WTC11 (cell line): ENCODE measurements around the gene KLHL33.

Experiments
- CREB1 ChIP-seq: sonication (generic); formaldehyde crosslinking; IDR thresholded peaks from 2 replicates; pipeline ENCODE4 v1.8.0; 2023; ENCODE audit warnings: mild to moderate bottlenecking, missing genetic modification reagents
- ETV6 ChIP-seq: sonication (generic); formaldehyde crosslinking; IDR thresholded peaks from 2 replicates; pipeline ENCODE4 v1.8.1; 2022; ENCODE audit warnings: mild to moderate bottlenecking, missing genetic modification reagents
- GABPB1 ChIP-seq: sonication (generic); formaldehyde crosslinking; IDR thresholded peaks from 2 replicates; pipeline ENCODE4 v1.8.1; 2023; ENCODE audit warnings: mild to moderate bottlenecking, missing genetic modification reagents
- NFYB ChIP-seq: sonication (generic); formaldehyde crosslinking; conservative IDR thresholded peaks from 2 replicates; pipeline ENCODE4 v1.8.0; 2022; ENCODE audit warnings: low read depth, missing genetic modification reagents
- TF ChIP-seq, protein P1 (sequence below): sonication (generic); formaldehyde crosslinking; IDR thresholded peaks from 2 replicates; pipeline ENCODE4 v1.8.0; 2022; ENCODE audit warnings: mild to moderate bottlenecking, missing genetic modification reagents
- TF ChIP-seq, protein P2 (sequence below): sonication (generic); formaldehyde crosslinking; IDR thresholded peaks from 2 replicates; pipeline ENCODE4 v1.8.1; 2022; ENCODE audit warnings: low read depth, mild to moderate bottlenecking, moderate library complexity, missing genetic modification reagents, borderline replicate concordance
- TF ChIP-seq, protein P3 (sequence below): fragments of 250-450 bp; sonication (Bioruptor Pico); conservative IDR thresholded peaks from 2 replicates; pipeline ENCODE4 v1.9.0; 2021; ENCODE audit warnings: mild to moderate bottlenecking
- TF ChIP-seq, protein P4 (sequence below): fragments of 200-600 bp; IDR thresholded peaks from 2 replicates; pipeline ENCODE4 v1.8.0; 2022; ENCODE audit warnings: antibody characterized with exemption
- TF ChIP-seq, protein P5 (sequence below): sonication (generic); formaldehyde crosslinking; IDR thresholded peaks from 2 replicates; pipeline ENCODE4 v1.8.1; 2023; ENCODE audit warnings: mild to moderate bottlenecking, missing genetic modification reagents, moderate library complexity

DNA sequence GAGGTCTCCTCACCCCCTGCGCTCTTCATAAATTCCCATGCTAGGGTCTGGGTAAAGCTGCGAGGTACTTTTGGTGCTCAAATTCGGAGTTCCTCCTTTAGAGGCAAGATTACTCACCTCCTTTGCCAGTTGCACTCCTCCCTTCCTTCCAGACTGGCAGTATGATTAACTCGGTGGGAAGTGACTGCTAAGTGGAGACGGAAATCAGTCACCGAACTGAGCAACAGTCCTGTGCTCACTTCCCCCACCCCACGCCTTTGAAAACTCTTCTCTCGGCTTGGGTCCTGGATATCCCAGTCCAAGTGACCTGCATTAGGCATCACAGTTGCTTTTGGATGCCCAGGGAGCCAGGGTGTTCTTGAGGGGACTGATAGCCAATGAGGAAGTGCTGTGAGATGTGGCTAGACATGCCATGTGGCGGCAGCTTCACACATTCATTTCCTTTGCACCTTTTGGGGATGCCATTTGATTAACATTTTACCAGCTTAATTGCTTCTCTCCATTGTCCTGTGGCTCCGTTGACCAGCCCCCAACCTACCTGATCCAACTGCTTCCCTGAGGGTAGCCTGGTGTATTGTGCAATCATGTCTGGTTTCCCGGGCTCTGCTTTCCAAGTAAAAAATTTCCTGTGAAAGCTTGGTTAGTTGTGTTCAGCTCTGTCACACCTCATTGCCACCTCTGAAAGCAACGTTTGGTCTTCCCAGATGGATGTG is 34.1 kb upstream of the KLHL33 start:
- TF ChIP-seq, protein P1, sequence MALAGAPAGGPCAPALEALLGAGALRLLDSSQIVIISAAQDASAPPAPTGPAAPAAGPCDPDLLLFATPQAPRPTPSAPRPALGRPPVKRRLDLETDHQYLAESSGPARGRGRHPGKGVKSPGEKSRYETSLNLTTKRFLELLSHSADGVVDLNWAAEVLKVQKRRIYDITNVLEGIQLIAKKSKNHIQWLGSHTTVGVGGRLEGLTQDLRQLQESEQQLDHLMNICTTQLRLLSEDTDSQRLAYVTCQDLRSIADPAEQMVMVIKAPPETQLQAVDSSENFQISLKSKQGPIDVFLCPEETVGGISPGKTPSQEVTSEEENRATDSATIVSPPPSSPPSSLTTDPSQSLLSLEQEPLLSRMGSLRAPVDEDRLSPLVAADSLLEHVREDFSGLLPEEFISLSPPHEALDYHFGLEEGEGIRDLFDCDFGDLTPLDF (CRISPR knock-in tag), result no peak
- TF ChIP-seq CREB1 (CRISPR knock-in tag) (no peak), NFYB (CRISPR knock-in tag) (no peak), GABPB1 (CRISPR knock-in tag) (0 out of 2 replicates have a peak, but pooled peaks have one; percentile 23), ETV6 (CRISPR knock-in tag) (no peak)
- TF ChIP-seq, protein P2, sequence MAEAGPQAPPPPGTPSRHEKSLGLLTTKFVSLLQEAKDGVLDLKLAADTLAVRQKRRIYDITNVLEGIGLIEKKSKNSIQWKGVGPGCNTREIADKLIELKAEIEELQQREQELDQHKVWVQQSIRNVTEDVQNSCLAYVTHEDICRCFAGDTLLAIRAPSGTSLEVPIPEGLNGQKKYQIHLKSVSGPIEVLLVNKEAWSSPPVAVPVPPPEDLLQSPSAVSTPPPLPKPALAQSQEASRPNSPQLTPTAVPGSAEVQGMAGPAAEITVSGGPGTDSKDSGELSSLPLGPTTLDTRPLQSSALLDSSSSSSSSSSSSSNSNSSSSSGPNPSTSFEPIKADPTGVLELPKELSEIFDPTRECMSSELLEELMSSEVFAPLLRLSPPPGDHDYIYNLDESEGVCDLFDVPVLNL (CRISPR knock-in tag), result no peak
- TF ChIP-seq, protein P3, sequence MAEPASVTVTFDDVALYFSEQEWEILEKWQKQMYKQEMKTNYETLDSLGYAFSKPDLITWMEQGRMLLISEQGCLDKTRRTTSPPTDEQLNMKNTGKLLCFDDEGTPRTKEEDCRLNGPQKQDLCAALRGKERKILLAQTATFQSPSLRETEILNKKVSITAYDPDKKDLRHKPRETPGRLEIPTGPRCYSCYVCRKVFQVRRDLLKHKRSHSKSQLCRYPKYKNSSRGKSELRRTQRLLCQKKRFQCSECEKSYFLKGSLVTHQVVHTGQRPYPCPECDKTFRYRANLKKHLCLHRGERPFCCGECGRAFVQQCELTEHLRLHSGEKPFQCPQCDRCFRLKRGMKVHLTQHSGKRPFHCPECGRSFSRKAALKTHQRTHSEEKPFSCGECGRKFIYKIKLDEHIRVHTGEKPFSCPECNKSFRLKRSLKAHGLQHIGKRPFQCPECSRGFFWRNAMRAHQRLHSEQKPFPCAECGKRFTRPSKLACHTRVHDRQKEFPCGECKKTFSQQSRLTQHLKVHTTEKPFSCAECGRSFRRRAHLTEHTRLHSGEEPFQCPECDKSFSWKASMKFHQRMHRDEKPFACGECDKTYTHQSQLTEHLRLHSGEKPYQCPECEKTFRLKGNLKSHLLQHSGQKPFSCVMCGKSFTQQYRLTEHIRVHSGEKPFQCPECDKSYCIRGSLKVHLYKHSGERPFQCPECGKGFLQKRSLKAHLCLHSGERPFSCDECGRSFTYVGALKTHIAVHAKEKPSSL (CRISPR knock-in tag), result no peak
- TF ChIP-seq, protein P4, sequence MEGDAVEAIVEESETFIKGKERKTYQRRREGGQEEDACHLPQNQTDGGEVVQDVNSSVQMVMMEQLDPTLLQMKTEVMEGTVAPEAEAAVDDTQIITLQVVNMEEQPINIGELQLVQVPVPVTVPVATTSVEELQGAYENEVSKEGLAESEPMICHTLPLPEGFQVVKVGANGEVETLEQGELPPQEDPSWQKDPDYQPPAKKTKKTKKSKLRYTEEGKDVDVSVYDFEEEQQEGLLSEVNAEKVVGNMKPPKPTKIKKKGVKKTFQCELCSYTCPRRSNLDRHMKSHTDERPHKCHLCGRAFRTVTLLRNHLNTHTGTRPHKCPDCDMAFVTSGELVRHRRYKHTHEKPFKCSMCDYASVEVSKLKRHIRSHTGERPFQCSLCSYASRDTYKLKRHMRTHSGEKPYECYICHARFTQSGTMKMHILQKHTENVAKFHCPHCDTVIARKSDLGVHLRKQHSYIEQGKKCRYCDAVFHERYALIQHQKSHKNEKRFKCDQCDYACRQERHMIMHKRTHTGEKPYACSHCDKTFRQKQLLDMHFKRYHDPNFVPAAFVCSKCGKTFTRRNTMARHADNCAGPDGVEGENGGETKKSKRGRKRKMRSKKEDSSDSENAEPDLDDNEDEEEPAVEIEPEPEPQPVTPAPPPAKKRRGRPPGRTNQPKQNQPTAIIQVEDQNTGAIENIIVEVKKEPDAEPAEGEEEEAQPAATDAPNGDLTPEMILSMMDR, result no peak
- TF ChIP-seq, protein P5, sequence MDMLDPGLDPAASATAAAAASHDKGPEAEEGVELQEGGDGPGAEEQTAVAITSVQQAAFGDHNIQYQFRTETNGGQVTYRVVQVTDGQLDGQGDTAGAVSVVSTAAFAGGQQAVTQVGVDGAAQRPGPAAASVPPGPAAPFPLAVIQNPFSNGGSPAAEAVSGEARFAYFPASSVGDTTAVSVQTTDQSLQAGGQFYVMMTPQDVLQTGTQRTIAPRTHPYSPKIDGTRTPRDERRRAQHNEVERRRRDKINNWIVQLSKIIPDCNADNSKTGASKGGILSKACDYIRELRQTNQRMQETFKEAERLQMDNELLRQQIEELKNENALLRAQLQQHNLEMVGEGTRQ (CRISPR knock-in tag), result no peak
